Activated naive CD4-positive, alpha-beta T cell (primary cell): Measurements from ENCODE around the gene AGAP2.
"Not testable (repeated sequence)": the region's sequence is repeated elsewhere in the genome, so short reads cannot be mapped to it uniquely, and the experiment has no call there.

Experiments
- DNase-seq, 4 experiments: peaks; one replicate each; lab custom pipeline; 2025; lab: John Stamatoyannopoulos, UW

The AGAP2 gene

DNA sequence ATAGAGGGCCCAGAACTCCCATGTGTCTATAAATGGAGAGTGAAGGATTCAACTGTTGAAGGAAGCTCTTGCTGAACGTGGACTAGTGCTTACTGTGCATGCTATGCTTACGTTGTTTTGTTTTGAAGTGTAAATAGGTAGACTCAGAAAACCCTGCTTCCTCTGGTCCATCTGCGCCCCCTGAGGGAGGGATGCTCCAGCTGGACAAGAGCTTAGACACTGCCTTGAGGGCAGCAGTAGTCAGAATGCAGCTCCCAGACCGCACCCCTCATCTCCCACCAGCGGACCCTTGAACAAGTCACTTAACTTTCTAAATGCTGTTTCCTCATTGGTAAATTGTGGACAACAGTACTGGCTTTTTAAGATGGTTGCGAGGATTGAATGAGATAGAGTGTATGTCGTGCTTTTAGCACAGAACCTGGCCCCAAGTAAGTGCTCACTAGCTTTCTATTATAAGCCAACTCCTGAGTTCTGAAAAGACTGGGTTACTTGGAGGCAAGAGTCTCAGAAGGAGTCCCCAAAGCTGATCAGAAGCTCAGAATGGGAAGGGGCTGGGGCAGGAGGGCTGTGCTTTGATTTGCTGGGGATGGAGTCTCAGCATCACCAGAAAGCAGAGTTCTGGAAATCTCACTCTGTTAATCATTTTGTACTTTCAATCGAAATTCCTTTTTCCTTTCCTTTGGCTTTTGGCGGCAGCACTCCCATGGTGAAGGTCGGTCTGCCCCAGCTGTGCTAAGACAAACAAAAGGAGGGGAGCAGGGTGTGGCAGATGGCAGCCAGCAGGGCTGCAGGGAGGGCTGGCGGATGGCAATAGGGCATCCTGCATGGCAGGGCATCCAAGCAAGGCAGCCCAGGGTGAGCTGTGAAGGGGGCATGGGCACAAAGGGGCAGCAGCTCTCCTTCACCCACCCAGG, 15.6 kb downstream of the AGAP2 start:
- DNase-seq: no peak

- not testable (repeated sequence) for DNase-seq
Observed at GRCh38 chr12:57721846-57722608, 16.5 kb downstream of the AGAP2 start.

- no peak for DNase-seq
Observed at GRCh38 chr12:57720606-57721595, 17.6 kb downstream of the AGAP2 start.

DNA sequence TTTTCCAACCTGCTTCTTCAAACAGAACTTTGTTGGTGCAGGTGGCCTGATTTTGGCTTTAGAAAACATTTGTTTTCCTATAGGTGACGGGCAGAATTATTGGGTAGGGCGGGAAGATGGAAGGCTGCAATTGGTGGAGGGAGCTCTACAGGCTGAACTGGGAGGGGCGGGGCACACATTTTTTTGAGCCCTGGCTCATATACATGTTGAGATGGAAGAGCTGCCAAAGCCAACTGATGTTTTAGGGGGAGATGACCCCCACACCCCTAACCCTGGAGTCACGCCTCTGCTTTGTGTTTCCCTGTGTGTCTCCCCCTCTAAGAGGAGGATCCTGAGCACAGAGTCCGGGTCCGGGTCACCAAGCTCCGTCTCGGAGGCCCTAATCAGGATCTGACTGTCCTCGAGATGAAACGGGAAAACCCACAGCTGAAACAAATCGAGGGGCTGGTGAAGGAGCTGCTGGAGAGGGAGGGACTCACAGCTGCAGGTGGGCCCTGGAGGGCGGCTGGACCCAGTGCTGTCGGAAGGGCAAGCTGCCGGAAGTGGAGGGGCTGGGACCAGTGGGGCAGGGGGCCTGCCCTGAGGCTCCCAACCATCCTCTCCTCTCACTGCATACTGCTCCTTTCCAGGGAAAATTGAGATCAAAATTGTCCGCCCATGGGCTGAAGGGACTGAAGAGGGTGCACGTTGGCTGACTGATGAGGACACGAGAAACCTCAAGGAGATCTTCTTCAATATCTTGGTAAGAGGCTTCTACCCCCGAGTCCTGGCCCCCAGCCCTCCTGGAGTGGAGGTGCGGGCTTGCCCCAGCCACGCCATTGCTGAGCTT, 18.6 kb downstream of the AGAP2 start:
- DNase-seq: no peak

GRCh38 chr12:57718641-57719528, 19.7 kb downstream of the AGAP2 start:
- DNase-seq: no peak

- DNase-seq: no peak
Observed at GRCh38 chr12:57717846-57718640, 20.5 kb downstream of the AGAP2 start.

DNA sequence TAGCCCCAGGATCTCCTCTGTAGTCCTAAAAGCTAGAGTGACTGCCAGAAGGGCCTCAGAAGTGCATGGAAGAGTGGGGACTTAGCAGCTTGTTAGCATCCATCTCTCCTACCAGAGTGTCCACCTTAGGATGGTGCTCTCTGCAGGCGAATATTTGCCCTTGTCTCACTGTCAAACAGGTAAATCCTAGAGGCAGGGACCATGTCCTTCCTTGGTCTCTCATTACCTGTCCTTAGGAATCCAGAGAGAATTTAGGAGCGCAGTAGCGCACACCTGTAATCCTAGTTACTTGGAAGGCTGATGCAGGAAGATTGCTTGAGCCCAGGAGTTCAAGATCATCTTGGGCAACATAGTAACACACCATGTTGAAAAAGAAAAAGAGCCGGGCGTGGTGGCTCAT, 21.4 kb downstream of the AGAP2 start:
- DNase-seq: no peak

DNA sequence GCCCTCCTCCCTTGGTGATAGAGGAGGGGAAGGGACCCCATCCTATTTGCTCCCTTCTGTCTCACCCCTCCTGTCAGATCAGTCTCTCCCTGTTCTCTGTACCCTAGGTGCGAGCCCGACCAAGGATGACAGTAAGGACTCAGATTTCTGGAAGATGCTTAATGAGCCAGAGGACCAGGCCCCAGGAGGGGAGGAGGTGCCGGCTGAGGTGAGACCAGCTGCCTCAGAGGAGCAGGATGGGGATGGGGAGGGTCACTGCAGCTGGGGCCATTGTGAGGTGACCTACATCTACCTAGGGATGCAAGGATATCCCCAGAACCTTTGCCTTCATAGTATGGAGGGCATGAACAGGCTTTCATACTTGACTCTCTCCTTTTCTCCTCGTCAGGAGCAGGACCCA, 22.2 kb downstream of the AGAP2 start:
- no peak for DNase-seq

DNA sequence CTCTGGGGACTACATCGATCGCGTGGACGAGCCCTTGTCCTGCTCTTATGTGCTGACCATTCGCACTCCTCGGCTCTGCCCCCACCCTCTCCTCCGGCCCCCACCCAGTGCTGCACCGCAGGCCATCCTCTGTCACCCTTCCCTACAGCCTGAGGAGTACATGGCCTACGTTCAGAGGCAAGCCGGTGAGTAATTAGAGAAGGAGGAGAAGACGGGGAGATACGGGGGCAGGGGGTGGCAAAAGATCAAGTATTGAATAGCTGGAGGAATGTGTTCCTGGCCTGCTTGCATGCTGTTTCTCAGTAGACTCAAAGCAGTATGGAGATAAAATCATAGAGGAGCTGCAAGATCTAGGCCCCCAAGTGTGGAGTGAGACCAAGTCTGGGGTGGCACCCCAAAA, 22.8 kb downstream of the AGAP2 start:
- no peak for DNase-seq

- not testable (repeated sequence) for DNase-seq
Observed at GRCh38 chr12:57715036-57715748, 23.4 kb downstream of the AGAP2 start.

DNA sequence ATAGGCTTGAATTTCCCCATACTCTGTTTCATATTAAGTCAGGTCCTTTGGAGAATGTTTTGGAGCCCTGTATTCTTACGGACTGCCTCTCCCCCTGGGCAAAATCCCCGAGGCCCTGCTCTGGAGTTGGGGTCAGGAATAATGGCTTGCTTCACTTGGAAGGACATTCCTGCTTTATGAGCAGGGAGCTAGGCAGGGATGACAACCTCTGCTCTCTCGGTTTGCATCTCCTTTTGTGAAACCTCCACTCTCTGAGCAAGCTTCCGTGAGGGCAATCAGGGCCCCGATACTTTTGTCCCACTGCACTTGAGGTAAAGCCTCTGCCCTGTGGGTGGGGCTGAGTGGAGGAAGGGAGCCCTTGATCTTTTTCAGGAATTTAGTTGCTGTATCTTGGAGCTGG, 25.3 kb downstream of the AGAP2 start:
- DNase-seq: no peak

DNA sequence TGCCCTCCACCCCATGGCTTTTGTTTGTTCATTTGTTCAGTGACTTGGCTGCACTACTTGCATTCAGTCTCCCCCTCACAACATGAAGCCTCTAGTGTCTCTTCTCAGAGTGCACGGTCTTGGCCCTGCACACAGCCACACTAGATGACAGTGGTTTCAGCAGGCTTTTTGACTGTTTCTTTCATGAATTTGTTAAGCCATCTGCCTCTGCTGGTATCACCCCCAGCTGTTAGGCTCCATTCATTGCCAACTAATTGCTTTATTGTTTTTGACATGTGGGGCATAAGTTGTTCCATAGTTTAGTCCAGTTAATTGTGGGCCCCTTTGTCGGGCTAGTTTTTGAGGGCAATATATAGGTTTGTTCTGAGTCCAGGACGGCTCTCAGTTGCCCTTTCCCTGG, 25.8 kb downstream of the AGAP2 start:
- no peak for DNase-seq

DNA sequence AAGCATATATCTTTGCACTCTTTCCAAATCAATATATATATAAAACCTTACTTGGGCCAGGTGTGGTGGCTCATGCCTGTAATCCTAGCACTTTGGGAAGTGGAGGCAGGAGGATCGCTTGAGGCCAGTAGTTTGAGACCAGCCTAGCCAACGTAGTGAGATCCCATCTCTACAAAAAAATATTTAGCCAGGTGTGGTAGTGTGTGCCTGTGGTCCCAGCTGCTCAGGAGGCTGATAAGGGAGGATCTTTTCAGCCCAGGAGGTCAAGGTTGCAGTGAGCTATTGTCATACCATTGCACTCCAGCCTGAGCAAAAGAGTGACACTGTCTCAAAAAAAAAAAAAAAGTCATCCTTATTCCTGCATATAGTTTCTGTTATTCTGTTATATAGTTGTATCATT, 30.2 kb downstream of the AGAP2 start:
- DNase-seq: no peak

GRCh38 chr12:57707250-57707649, 31.3 kb downstream of the AGAP2 start:
- DNase-seq: no peak

GRCh38 chr12:57700317-57700716, 38.2 kb downstream of the AGAP2 start:
- DNase-seq: no peak

- no peak for DNase-seq
Observed at GRCh38 chr12:57698414-57698813, 40.1 kb downstream of the AGAP2 start.

DNA sequence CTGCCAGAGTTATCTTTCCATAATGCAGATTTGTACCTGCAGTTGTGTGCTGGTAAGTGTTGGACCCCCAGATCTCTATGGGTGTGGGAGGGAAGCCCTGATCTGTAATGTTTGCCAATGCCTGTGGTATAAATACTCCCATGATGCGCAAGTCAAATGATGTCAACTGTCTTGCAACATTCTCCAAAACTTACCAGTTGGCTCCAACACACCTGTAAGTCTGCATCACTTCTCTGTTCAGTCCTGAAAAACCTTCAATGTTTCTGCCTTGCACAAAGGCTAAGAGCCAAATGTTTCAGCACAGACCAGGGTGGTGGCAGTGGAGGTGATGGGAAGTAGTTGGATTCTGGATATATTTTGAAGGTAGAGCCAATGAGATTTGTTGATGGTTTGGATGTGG, 41.5 kb downstream of the AGAP2 start:
- no peak for DNase-seq

- no peak for DNase-seq
Observed at GRCh38 chr12:57695770-57696432, 42.6 kb downstream of the AGAP2 start.
